Subcutaneous adipose tissue (tissue), 4 donors: Measurements from ENCODE around the gene APLF. TPM values are rescaled to one million over a fixed set of nuclear protein-coding genes. Genes with fewer than 3 reads are reported as not detected.

Experiments
- total RNA-seq, 4 donors: library from RNA; depleted of rRNA; stranded (reverse); fragments of >200 nt; gene quantifications; one replicate each; pipeline ENCODE4 v1.1.0, GENCODE V29; 2016
- TF ChIP-seq, protein P1 (sequence below): fragments of 450-650 bp; IDR thresholded peaks from one replicate; pipeline ENCODE4 v1.5.1; 2016; ENCODE audit warnings: low read depth, mild to moderate bottlenecking, control low read depth, antibody characterized with exemption, moderate library complexity

Gene APLF
- total RNA-seq, 4 donors from 2014 or later, result 6.6 to 10.8 (median 10.1) TPM

DNA sequence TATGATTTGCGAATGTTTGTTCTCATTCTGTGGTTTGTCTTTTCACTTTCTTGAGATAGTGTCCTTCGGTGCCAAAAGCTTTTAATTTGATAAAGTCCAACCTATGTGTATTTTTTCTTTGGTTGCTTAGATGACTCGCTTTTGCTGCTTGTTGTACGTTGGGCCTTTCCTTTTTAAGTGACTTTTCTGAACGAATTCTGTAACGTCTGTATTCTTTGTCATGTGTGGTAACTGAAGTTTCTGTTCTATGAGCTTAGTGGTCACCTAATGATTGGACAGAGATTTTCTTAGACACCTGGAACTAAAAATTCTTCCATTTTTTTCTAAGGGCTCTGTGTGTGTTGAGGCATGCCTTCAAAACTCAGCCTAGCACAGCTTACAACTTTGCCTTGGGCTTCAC, 156.4 kb downstream of the APLF start:
- TF ChIP-seq, protein P1, sequence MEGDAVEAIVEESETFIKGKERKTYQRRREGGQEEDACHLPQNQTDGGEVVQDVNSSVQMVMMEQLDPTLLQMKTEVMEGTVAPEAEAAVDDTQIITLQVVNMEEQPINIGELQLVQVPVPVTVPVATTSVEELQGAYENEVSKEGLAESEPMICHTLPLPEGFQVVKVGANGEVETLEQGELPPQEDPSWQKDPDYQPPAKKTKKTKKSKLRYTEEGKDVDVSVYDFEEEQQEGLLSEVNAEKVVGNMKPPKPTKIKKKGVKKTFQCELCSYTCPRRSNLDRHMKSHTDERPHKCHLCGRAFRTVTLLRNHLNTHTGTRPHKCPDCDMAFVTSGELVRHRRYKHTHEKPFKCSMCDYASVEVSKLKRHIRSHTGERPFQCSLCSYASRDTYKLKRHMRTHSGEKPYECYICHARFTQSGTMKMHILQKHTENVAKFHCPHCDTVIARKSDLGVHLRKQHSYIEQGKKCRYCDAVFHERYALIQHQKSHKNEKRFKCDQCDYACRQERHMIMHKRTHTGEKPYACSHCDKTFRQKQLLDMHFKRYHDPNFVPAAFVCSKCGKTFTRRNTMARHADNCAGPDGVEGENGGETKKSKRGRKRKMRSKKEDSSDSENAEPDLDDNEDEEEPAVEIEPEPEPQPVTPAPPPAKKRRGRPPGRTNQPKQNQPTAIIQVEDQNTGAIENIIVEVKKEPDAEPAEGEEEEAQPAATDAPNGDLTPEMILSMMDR, result no peak

DNA sequence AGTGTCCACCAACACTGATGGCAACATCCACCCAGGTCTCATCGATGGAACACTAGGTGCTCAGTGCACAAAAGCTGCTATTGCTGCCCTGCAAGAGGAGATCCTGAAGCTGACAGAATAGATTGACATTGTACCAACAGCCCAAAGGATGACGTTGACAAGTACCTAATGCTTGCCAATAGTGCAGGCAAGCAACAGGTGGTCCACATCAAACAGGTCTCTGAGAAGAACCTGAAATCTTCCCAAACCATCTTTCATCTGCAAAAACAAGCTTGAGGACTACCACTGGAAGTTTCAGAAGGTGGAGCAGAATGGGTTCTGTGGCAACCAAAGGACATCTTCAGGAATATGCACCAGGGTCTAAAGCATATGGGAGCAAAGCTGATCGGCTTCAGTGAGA, 160.2 kb downstream of the APLF start:
- TF ChIP-seq, protein P1, result no peak

Other genes starting within 250 kb of the APLF start
- gene PPP3R1, start 215.1 kb upstream of the APLF start, total RNA-seq, result 10 to 100 TPM; 68.6 to 86.3 (median 70.1) TPM
- 10 to 100 TPM; 36.2 to 59.8 (median 55.4) TPM for gene CNRIP1, start 147.6 kb upstream of the APLF start, total RNA-seq
- 10 to 100 TPM; 19.0 to 62.9 (median 31.8) TPM for gene PLEK, start 102.3 kb upstream of the APLF start, total RNA-seq
- gene FBXO48, start 291 bp upstream of the APLF start, total RNA-seq, result 1 to 10 TPM; 1.3 to 2.0 (median 1.8) TPM
- gene PROKR1, start 176.0 kb downstream of the APLF start, total RNA-seq, result under 1 TPM; under 0.01 to 0.65 (median 0.20) TPM